HEK293 (cell line): ENCODE measurements around the gene STC2.

Experiments
- GLI2 ChIP-seq: fragments of 450-650 bp; formaldehyde crosslinking; IDR thresholded peaks from 2 replicates; pipeline ENCODE4; 2017; ENCODE audit warnings: missing biosample characterization, missing genetic modification characterization, low read depth, borderline replicate concordance
- GLIS2 ChIP-seq: fragments of 450-650 bp; formaldehyde crosslinking; IDR thresholded peaks from 2 replicates; pipeline ENCODE4 v1.5.1; 2016; ENCODE audit warnings: missing biosample characterization, missing genetic modification characterization
- HIC1 ChIP-seq: fragments of 450-650 bp; formaldehyde crosslinking; IDR thresholded peaks from 2 replicates; pipeline ENCODE4 v1.5.1; 2016; ENCODE audit warnings: missing biosample characterization, missing genetic modification characterization
- MYNN ChIP-seq: fragments of 450-650 bp; formaldehyde crosslinking; IDR thresholded peaks from 2 replicates; pipeline ENCODE4 v1.5.1; 2016; ENCODE audit warnings: missing biosample characterization, missing genetic modification characterization, borderline replicate concordance
- OSR2 ChIP-seq: fragments of 450-650 bp; formaldehyde crosslinking; IDR thresholded peaks from 2 replicates; pipeline ENCODE4 v1.5.1; 2016; ENCODE audit warnings: missing biosample characterization, missing genetic modification characterization
- PBX3 ChIP-seq: sonication (generic); formaldehyde crosslinking; IDR thresholded peaks from 2 replicates; pipeline ENCODE4 v1.8.1; 2022; ENCODE audit warnings: mild to moderate bottlenecking, moderate library complexity, missing genetic modification reagents
- SETDB1 ChIP-seq: IDR thresholded peaks from one replicate; pipeline ENCODE4 v1.6.1; 2017; ENCODE audit warnings: mild to moderate bottlenecking, low read length, moderate library complexity, mixed read lengths; ENCODE audit not compliant: insufficient read length
- SP7 ChIP-seq: fragments of 450-650 bp; formaldehyde crosslinking; IDR thresholded peaks from 2 replicates; pipeline ENCODE4 v1.5.1; 2016; ENCODE audit warnings: missing biosample characterization, missing genetic modification characterization
- ZBTB11 ChIP-seq: fragments of 450-650 bp; formaldehyde crosslinking; conservative IDR thresholded peaks from 2 replicates; pipeline ENCODE4 v1.5.1; 2016; ENCODE audit warnings: low read depth, missing biosample characterization, missing genetic modification characterization
- ZNF121 ChIP-seq: fragments of 450-650 bp; formaldehyde crosslinking; IDR thresholded peaks from 2 replicates; pipeline ENCODE4 v1.5.1; 2016; ENCODE audit warnings: missing biosample characterization, missing genetic modification characterization
- ZNF214 ChIP-seq: fragments of 450-650 bp; formaldehyde crosslinking; IDR thresholded peaks from 2 replicates; pipeline ENCODE4 v1.5.1; 2017; ENCODE audit warnings: missing biosample characterization, mild to moderate bottlenecking, missing genetic modification characterization, borderline replicate concordance
- ZNF239 ChIP-seq: fragments of 450-650 bp; formaldehyde crosslinking; IDR thresholded peaks from 2 replicates; pipeline ENCODE4 v1.5.1; 2016; ENCODE audit warnings: missing biosample characterization, missing genetic modification characterization
- ZNF248 ChIP-seq: fragments of 450-650 bp; formaldehyde crosslinking; IDR thresholded peaks from 2 replicates; pipeline ENCODE4 v1.5.1; 2017; ENCODE audit warnings: missing biosample characterization, missing genetic modification characterization
- ZNF292 ChIP-seq: fragments of 450-650 bp; formaldehyde crosslinking; IDR thresholded peaks from 2 replicates; pipeline ENCODE4 v1.5.1; 2016; ENCODE audit warnings: low read depth, missing biosample characterization, missing genetic modification characterization, borderline replicate concordance
- ZNF335 ChIP-seq: fragments of 450-650 bp; formaldehyde crosslinking; conservative IDR thresholded peaks from 2 replicates; pipeline ENCODE4 v1.5.1; 2016; ENCODE audit warnings: missing biosample characterization, missing genetic modification characterization
- ZNF473 ChIP-seq: fragments of 450-650 bp; formaldehyde crosslinking; IDR thresholded peaks from 2 replicates; pipeline ENCODE4 v1.5.1; 2017; ENCODE audit warnings: missing biosample characterization, missing genetic modification characterization
- ZNF488 ChIP-seq: fragments of 450-650 bp; formaldehyde crosslinking; IDR thresholded peaks from 2 replicates; pipeline ENCODE4 v1.5.1; 2016; ENCODE audit warnings: missing biosample characterization, missing genetic modification characterization
- ZNF530 ChIP-seq: fragments of 450-650 bp; formaldehyde crosslinking; IDR thresholded peaks from 2 replicates; pipeline ENCODE4 v1.5.1; 2016; ENCODE audit warnings: low read depth, missing biosample characterization, missing genetic modification characterization
- ZNF571 ChIP-seq: fragments of 450-650 bp; formaldehyde crosslinking; IDR thresholded peaks from 2 replicates; pipeline ENCODE4 v1.5.0; 2017; ENCODE audit warnings: missing biosample characterization, missing genetic modification characterization
- ZNF580 ChIP-seq: fragments of 450-650 bp; formaldehyde crosslinking; IDR thresholded peaks from 2 replicates; pipeline ENCODE4 v1.5.1; 2016; ENCODE audit warnings: missing biosample characterization, missing genetic modification characterization
- ZNF621 ChIP-seq: fragments of 450-650 bp; formaldehyde crosslinking; IDR thresholded peaks from 2 replicates; pipeline ENCODE4 v1.5.1; 2017; ENCODE audit warnings: missing biosample characterization, missing genetic modification characterization
- ZNF624 ChIP-seq: fragments of 450-650 bp; formaldehyde crosslinking; IDR thresholded peaks from 2 replicates; pipeline ENCODE4 v1.5.1; 2017; ENCODE audit warnings: missing biosample characterization, missing genetic modification characterization
- ZNF629 ChIP-seq: fragments of 450-650 bp; formaldehyde crosslinking; IDR thresholded peaks from 2 replicates; pipeline ENCODE4 v1.5.1; 2017; ENCODE audit warnings: missing biosample characterization, missing genetic modification characterization
- ZNF639 ChIP-seq: fragments of 450-650 bp; formaldehyde crosslinking; IDR thresholded peaks from 2 replicates; pipeline ENCODE4 v1.5.1; 2016; ENCODE audit warnings: missing biosample characterization, missing genetic modification characterization
- ZNF664 ChIP-seq: fragments of 450-650 bp; formaldehyde crosslinking; IDR thresholded peaks from 2 replicates; pipeline ENCODE4 v1.5.1; 2016; ENCODE audit warnings: missing biosample characterization, missing genetic modification characterization
- ZNF670 ChIP-seq: fragments of 450-650 bp; formaldehyde crosslinking; IDR thresholded peaks from 2 replicates; pipeline ENCODE4 v1.5.1; 2016; ENCODE audit warnings: missing biosample characterization, missing genetic modification characterization, low read depth
- ZNF747 ChIP-seq: fragments of 450-650 bp; formaldehyde crosslinking; IDR thresholded peaks from 2 replicates; pipeline ENCODE4 v1.5.1; 2016; ENCODE audit warnings: missing biosample characterization, missing genetic modification characterization
- ZNF837 ChIP-seq: fragments of 450-650 bp; formaldehyde crosslinking; IDR thresholded peaks from 2 replicates; pipeline ENCODE4 v1.5.1; 2016; ENCODE audit warnings: missing biosample characterization, missing genetic modification characterization
- TF ChIP-seq, protein P1 (sequence below): fragments of 450-650 bp; formaldehyde crosslinking; optimal IDR thresholded peaks from 2 replicates; pipeline ENCODE3; 2016; ENCODE audit warnings: missing biosample characterization, mild to moderate bottlenecking, missing genetic modification characterization
- TF ChIP-seq, protein P2 (sequence below): fragments of 450-650 bp; formaldehyde crosslinking; IDR thresholded peaks from 2 replicates; pipeline ENCODE4 v1.5.1; 2016; ENCODE audit warnings: missing biosample characterization, missing genetic modification characterization

The STC2 gene

DNA sequence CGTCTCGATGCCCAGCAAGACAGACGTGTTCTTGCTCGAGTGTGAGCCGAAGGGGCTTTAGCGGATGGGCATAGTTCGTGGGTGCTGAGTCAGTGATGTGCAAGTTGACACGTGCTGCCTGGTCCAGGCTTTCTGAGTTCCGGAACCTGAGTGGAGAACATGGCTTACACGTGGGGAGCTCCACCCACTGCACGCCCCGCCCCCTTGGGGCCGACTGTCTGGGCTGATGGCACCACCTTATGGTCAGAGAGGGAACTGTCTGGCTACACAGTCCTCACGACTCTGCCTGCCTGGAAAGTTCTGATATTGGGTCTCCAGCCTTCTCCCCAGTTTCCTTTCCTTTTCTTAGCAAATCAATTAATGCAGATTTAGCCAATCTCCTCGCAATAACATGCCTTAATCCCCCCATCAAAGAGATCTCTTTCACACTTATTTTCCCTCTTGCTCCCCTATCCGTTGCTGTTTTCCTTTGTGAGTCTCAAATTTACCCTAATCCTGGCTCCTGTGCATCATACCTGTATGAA is 3.8 kb upstream of the STC2 start (continued):
- TF ChIP-seq ZNF214 (no peak), ZNF473 (tag by site-specific recombination) (no peak), PBX3 (CRISPR knock-in tag) (no peak), OSR2 (tag by site-specific recombination) (no peak), ZNF639 (tag by site-specific recombination) (no peak), ZNF629 (tag by site-specific recombination) (0 out of 2 replicates have a peak, but pooled peaks have one; percentile 28), ZNF248 (tag by site-specific recombination) (no peak), ZNF292 (tag by site-specific recombination) (no peak), GLIS2 (tag by site-specific recombination) (no peak), ZNF121 (tag by site-specific recombination) (no peak), ZNF488 (tag by site-specific recombination) (no peak), ZNF664 (tag by site-specific recombination) (no peak), ZNF747 (tag by site-specific recombination) (no peak), ZNF580 (tag by site-specific recombination) (peak; percentile 23; the same call in 1 of the 2 replicates), ZNF837 (tag by site-specific recombination) (no peak), GLI2 (tag by site-specific recombination) (no peak), HIC1 (tag by site-specific recombination) (no peak), ZNF621 (tag by site-specific recombination) (no peak), MYNN (tag by site-specific recombination) (no peak), ZNF624 (tag by site-specific recombination) (no peak), ZNF670 (tag by site-specific recombination) (no peak), SETDB1 (no peak), ZNF335 (peak; percentile 48), ZNF530 (tag by site-specific recombination) (no peak), SP7 (tag by site-specific recombination) (peak; percentile 56), ZNF571 (tag by site-specific recombination) (no peak), ZNF239 (tag by site-specific recombination) (no peak), ZBTB11 (tag by site-specific recombination) (no peak)
- TF ChIP-seq, protein P1, sequence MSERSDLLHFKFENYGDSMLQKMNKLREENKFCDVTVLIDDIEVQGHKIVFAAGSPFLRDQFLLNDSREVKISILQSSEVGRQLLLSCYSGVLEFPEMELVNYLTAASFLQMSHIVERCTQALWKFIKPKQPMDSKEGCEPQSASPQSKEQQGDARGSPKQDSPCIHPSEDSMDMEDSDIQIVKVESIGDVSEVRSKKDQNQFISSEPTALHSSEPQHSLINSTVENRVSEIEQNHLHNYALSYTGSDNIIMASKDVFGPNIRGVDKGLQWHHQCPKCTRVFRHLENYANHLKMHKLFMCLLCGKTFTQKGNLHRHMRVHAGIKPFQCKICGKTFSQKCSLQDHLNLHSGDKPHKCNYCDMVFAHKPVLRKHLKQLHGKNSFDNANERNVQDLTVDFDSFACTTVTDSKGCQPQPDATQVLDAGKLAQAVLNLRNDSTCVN (tag by site-specific recombination), result no peak
- TF ChIP-seq, protein P2, sequence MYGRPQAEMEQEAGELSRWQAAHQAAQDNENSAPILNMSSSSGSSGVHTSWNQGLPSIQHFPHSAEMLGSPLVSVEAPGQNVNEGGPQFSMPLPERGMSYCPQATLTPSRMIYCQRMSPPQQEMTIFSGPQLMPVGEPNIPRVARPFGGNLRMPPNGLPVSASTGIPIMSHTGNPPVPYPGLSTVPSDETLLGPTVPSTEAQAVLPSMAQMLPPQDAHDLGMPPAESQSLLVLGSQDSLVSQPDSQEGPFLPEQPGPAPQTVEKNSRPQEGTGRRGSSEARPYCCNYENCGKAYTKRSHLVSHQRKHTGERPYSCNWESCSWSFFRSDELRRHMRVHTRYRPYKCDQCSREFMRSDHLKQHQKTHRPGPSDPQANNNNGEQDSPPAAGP, result peak; percentile 38; the same call in 1 of the 2 replicates
